ENCODE measurements around the gene CLPX.
A peak's percentile ranks its signal among the peaks of the same experiment; 100 is the strongest.

Gene CLPX

DNA sequence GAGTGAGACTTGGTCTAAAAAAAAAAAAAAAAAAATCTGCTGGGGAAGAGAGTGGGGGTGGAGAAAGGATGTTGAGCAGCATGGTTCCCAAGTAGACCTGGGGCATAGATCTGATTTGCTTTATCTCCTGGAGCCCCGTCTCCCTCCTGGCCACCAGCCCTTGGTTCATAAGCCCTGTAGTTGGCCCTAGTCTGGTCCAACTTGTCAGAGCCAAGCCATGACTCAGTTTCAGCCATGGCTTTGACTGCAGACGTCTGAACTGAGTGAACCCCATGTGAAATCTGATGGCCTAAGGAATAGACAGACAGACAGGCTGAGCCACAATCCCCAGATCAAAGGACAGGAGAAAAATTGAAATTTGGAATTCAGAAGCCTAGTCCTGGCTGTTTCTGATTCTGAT is 28.1 kb upstream of the CLPX start:
- no peak for ATAC-seq
- TF ChIP-seq ZNF70 (CRISPR knock-in tag; IDR thresholded peaks at IDR 0.05) (no peak), ZFP3 (CRISPR knock-in tag; IDR thresholded peaks at IDR 0.05) (no peak), ISL1 (CRISPR knock-in tag; IDR thresholded peaks at IDR 0.05) (no peak), ZFP30 (CRISPR knock-in tag; IDR thresholded peaks at IDR 0.05) (no peak), TOX (CRISPR knock-in tag; IDR thresholded peaks at IDR 0.05; ENCODE audit: borderline replicate concordance) (no peak), ZC3H10 (CRISPR knock-in tag; IDR thresholded peaks at IDR 0.05) (no peak), CSDC2 (CRISPR knock-in tag; IDR thresholded peaks at IDR 0.05) (no peak), ESRRG (CRISPR knock-in tag; IDR thresholded peaks at IDR 0.05) (no peak), OSR1 (CRISPR knock-in tag; IDR thresholded peaks at IDR 0.05) (no peak), BACH2 (CRISPR knock-in tag; IDR thresholded peaks at IDR 0.05; ENCODE audit: borderline replicate concordance) (no peak), ZNF565 (CRISPR knock-in tag; conservative IDR thresholded peaks at IDR 0.05; ENCODE audit: low read depth) (no peak)
- TF ChIP-seq, protein P1, sequence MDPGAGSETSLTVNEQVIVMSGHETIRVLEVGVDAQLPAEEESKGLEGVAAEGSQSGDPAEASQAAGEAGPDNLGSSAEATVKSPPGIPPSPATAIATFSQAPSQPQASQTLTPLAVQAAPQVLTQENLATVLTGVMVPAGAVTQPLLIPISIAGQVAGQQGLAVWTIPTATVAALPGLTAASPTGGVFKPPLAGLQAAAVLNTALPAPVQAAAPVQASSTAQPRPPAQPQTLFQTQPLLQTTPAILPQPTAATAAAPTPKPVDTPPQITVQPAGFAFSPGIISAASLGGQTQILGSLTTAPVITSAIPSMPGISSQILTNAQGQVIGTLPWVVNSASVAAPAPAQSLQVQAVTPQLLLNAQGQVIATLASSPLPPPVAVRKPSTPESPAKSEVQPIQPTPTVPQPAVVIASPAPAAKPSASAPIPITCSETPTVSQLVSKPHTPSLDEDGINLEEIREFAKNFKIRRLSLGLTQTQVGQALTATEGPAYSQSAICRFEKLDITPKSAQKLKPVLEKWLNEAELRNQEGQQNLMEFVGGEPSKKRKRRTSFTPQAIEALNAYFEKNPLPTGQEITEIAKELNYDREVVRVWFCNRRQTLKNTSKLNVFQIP (CRISPR knock-in tag; IDR thresholded peaks at IDR 0.05; ENCODE audit: borderline replicate concordance, low read depth) = no peak
- TF ChIP-seq, protein P2, sequence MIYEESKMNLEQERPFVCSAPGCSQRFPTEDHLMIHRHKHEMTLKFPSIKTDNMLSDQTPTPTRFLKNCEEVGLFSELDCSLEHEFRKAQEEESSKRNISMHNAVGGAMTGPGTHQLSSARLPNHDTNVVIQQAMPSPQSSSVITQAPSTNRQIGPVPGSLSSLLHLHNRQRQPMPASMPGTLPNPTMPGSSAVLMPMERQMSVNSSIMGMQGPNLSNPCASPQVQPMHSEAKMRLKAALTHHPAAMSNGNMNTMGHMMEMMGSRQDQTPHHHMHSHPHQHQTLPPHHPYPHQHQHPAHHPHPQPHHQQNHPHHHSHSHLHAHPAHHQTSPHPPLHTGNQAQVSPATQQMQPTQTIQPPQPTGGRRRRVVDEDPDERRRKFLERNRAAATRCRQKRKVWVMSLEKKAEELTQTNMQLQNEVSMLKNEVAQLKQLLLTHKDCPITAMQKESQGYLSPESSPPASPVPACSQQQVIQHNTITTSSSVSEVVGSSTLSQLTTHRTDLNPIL (CRISPR knock-in tag; IDR thresholded peaks at IDR 0.05; ENCODE audit: low read depth) = no peak
- TF ChIP-seq, protein P3, sequence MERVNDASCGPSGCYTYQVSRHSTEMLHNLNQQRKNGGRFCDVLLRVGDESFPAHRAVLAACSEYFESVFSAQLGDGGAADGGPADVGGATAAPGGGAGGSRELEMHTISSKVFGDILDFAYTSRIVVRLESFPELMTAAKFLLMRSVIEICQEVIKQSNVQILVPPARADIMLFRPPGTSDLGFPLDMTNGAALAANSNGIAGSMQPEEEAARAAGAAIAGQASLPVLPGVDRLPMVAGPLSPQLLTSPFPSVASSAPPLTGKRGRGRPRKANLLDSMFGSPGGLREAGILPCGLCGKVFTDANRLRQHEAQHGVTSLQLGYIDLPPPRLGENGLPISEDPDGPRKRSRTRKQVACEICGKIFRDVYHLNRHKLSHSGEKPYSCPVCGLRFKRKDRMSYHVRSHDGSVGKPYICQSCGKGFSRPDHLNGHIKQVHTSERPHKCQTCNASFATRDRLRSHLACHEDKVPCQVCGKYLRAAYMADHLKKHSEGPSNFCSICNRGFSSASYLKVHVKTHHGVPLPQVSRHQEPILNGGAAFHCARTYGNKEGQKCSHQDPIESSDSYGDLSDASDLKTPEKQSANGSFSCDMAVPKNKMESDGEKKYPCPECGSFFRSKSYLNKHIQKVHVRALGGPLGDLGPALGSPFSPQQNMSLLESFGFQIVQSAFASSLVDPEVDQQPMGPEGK (CRISPR knock-in tag; IDR thresholded peaks at IDR 0.05; ENCODE audit: borderline replicate concordance) = no peak
- TF ChIP-seq, protein P4, sequence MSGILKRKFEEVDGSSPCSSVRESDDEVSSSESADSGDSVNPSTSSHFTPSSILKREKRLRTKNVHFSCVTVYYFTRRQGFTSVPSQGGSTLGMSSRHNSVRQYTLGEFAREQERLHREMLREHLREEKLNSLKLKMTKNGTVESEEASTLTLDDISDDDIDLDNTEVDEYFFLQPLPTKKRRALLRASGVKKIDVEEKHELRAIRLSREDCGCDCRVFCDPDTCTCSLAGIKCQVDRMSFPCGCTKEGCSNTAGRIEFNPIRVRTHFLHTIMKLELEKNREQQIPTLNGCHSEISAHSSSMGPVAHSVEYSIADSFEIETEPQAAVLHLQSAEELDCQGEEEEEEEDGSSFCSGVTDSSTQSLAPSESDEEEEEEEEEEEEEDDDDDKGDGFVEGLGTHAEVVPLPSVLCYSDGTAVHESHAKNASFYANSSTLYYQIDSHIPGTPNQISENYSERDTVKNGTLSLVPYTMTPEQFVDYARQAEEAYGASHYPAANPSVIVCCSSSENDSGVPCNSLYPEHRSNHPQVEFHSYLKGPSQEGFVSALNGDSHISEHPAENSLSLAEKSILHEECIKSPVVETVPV (CRISPR knock-in tag; IDR thresholded peaks at IDR 0.05) = no peak
- TF ChIP-seq, protein P5, sequence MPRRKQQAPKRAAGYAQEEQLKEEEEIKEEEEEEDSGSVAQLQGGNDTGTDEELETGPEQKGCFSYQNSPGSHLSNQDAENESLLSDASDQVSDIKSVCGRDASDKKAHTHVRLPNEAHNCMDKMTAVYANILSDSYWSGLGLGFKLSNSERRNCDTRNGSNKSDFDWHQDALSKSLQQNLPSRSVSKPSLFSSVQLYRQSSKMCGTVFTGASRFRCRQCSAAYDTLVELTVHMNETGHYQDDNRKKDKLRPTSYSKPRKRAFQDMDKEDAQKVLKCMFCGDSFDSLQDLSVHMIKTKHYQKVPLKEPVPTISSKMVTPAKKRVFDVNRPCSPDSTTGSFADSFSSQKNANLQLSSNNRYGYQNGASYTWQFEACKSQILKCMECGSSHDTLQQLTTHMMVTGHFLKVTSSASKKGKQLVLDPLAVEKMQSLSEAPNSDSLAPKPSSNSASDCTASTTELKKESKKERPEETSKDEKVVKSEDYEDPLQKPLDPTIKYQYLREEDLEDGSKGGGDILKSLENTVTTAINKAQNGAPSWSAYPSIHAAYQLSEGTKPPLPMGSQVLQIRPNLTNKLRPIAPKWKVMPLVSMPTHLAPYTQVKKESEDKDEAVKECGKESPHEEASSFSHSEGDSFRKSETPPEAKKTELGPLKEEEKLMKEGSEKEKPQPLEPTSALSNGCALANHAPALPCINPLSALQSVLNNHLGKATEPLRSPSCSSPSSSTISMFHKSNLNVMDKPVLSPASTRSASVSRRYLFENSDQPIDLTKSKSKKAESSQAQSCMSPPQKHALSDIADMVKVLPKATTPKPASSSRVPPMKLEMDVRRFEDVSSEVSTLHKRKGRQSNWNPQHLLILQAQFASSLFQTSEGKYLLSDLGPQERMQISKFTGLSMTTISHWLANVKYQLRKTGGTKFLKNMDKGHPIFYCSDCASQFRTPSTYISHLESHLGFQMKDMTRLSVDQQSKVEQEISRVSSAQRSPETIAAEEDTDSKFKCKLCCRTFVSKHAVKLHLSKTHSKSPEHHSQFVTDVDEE (CRISPR knock-in tag; IDR thresholded peaks at IDR 0.05) = no peak

DNA sequence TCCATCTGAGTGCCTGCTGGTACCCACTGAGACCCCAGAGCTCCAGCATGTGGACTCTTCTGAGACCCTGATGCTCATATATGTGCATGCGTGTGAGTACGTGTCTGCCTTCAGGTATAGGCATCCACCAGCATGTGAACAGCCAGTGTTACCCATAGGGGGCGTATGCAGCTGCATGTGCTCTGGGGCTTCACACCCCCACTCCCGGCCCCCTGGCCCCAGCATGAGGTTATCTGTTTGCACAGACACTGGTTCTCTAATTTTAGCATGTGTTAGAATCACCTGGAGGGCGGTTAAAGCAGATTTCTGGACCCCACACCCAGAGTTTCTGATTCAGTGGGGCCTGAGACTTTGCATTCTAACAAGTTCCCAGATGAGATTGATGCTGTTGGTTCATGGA is 27.0 kb upstream of the CLPX start:
- no peak for TF ChIP-seq ARNTL (CRISPR knock-in tag; IDR thresholded peaks at IDR 0.05; ENCODE audit: borderline replicate concordance, low read depth)
- TF ChIP-seq ZFP30 (CRISPR knock-in tag; IDR thresholded peaks at IDR 0.05) = no peak
- no peak for TF ChIP-seq GLIS3 (CRISPR knock-in tag; IDR thresholded peaks at IDR 0.05)
- TF ChIP-seq ZNF8 (CRISPR knock-in tag; IDR thresholded peaks at IDR 0.05) = no peak
- TF ChIP-seq CSDC2 (CRISPR knock-in tag; IDR thresholded peaks at IDR 0.05) = no peak
- TF ChIP-seq RARB (CRISPR knock-in tag; IDR thresholded peaks at IDR 0.05) = no peak
- TF ChIP-seq TCF4 (CRISPR knock-in tag; IDR thresholded peaks at IDR 0.05; ENCODE audit: borderline replicate concordance) = no peak
- TF ChIP-seq, protein P3 (CRISPR knock-in tag; IDR thresholded peaks at IDR 0.05; ENCODE audit: borderline replicate concordance) = no peak
- no peak for TF ChIP-seq ISL1 (CRISPR knock-in tag; IDR thresholded peaks at IDR 0.05)
- peak; percentile 65 for ATAC-seq

Measured in SK-N-SH treated with all-trans-retinoic acid at 6 μM for 48 hours (cell line).